HL-60 (cell line): ENCODE measurements around the gene SLC37A3.

ENCODE experiments used
- CTCF ChIP-seq: IDR thresholded peaks from one replicate; pipeline ENCODE4 v1.5.1; 2011; ENCODE audit warnings: low read length, control low read depth, inconsistent platforms; ENCODE audit not compliant: insufficient read depth
- POLR2AphosphoS5 ChIP-seq: IDR thresholded peaks from 2 replicates; pipeline ENCODE4 v1.6.1; 2012; ENCODE audit warnings: low read depth

- TF ChIP-seq CTCF (no peak), POLR2AphosphoS5 (no peak)
Measured at GRCh38 chr7:140421521-140421920, 23.2 kb upstream of the SLC37A3 start.
